ENCODE results near the gene RAD23A. TPM values are rescaled to one million over a fixed set of nuclear protein-coding genes. Genes with fewer than 3 reads are reported as not detected.
A peak's percentile ranks its signal among the peaks of the same experiment; 100 is the strongest.

The RAD23A gene
- 44.3 and 50.3 TPM in 2 replicates for total RNA-seq (2013; cell fraction: nucleolus; rRNA removed)
- total RNA-seq (2014; rRNA removed) = 158 TPM in 2 replicates
- total RNA-seq (2014; rRNA removed; fragmentation: Illumina TruSeq; extraction: Trizol) = 84.3 and 95.4 TPM in 2 replicates
- 133 and 138 TPM in 2 replicates for total RNA-seq (2021)
- polyA plus RNA-seq (2011; ENCODE audit: low read depth) = 41.1 TPM
- polyA plus RNA-seq (2011; rRNA removed) = 23.1 and 37.9 TPM in 2 replicates
- polyA plus RNA-seq (2011; cell fraction: cytosol; rRNA removed) = 103 and 123 TPM in 2 replicates
- polyA plus RNA-seq (2011; cell fraction: nucleus; rRNA removed) = 73.1 and 88.3 TPM in 2 replicates
- polyA plus RNA-seq (2012) = 119 and 125 TPM in 2 replicates
- polyA plus RNA-seq (2014; fragmentation: Illumina TruSeq; extraction: Trizol) = 70.5 and 104 TPM in 2 replicates
- 10 to 100 TPM in 1 of 2 experiments, 1 to 10 TPM in 1; 8.8 to 33.5 TPM for polyA plus RNA-seq (2014; fragmentation: Nextera tagmentation; extraction: Ambion mirVana)
- 135 and 153 TPM in 2 replicates for polyA plus RNA-seq (2014; rRNA removed)
- polyA plus RNA-seq (2016; fragmentation: Nextera tagmentation; extraction: Ambion mirVana) = 100 to 1,000 TPM; 196 to 198 TPM
- polyA minus RNA-seq (2011; rRNA and poly(A)+ RNA removed) = 38.4 and 68.4 TPM in 2 replicates
- polyA minus RNA-seq (2011; cell fraction: cytosol; rRNA and poly(A)+ RNA removed) = 66.6 and 75.7 TPM in 2 replicates
- polyA minus RNA-seq (2011; cell fraction: nucleus; rRNA and poly(A)+ RNA removed) = 13.5 and 29.3 TPM in 2 replicates
- percentile 85 among the genes with signal in this experiment for Bru-seq, nascent RNA
- BruChase-seq, experiment 1, labeled RNA remaining after a 6-hour chase = percentile 96 among the genes with signal in this experiment
- BruChase-seq, experiment 2, labeled RNA remaining after a 2-hour chase = percentile 88 among the genes with signal in this experiment
- long read RNA-seq, experiment 1, transcript RAD23A-203 (9 exons, 1,746 nt) = major isoform, 63 of 141 reads
- long read RNA-seq, experiment 1, transcript RAD23A-201 (9 exons, 1,736 nt) = minor isoform, 51 of 141 reads
- long read RNA-seq, experiment 1, partial matches to known transcripts = 15 of 141 reads
- long read RNA-seq, experiment 1, other reads (novel, unspliced or antisense) = 11 of 141 reads
- long read RNA-seq, experiment 2, transcript RAD23A-201 (9 exons, 1,736 nt) = major isoform, 6 of 19 reads
- long read RNA-seq, experiment 2, partial matches to known transcripts = 4 of 19 reads
- long read RNA-seq, experiment 2, other reads (novel, unspliced or antisense) = 6 of 19 reads

GRCh38 chr19:12945479-12946091, at the start of gene RAD23A:
Gene RAD23A, plus strand, starts transcription at chr19:12945862. Its CDS starts 87 bp downstream, at chr19:12945949.
- peak within 1 kb of the TSS; percentile 95 for H3K9ac ChIP-seq (ENCODE audit: control insufficient read depth, insufficient read depth, low read length)
- no peaks in the 10 kb centered on the region for H4K20me1 ChIP-seq (ENCODE audit: control insufficient read depth, insufficient read depth)
- in situ Hi-C loops (cut with MboI) (no loop called here), intact Hi-C loops (cut with micrococcal nuclease; ENCODE audit: unreplicated experiment) (no loop called here)
- no TSS peak for BruUV-seq (replicated peaks)
- DNase-seq (ENCODE audit: low read depth, low spot score) (peak; percentile 94), FAIRE-seq (peak; percentile 96), ATAC-seq (peak; percentile 87)
- H2AFZ ChIP-seq (ENCODE audit: control insufficient read depth, low read depth, low read length) = no peak within 1 kb of the TSS
- ChIA-PET RAD21 (ENCODE audit: unreplicated experiment) (no interaction called here), POLR2A (interaction anchor here (1.0 to 2.0 kb wide), 3 partner anchors 9 to 10 kb away, joined by 3 to 7 read pairs (median 6); no protein-coding TSS in a partner anchor), CTCF (interaction anchor here (1.3 kb wide), 1 partner anchor 19 kb away, joined by 11 read pairs; no protein-coding TSS in a partner anchor), SMC1A (ENCODE audit: uncharacterized antibody, unreplicated experiment) (interaction anchor here (0.9 kb wide), 1 partner anchor 47 kb away, joined by 4 read pairs; no protein-coding TSS in a partner anchor)
- H3K36me3 ChIP-seq (ENCODE audit: control insufficient read depth in 2 of 2, insufficient read depth in 2 of 2, low read length in 1 of 2) = peaks cover 33% of the 10 kb centered on the region in 2 experiments
- H3K4me2 ChIP-seq (ENCODE audit: control insufficient read depth, insufficient read depth) = peak within 1 kb of the TSS; percentile 93
- H3K27me3 ChIP-seq (replicated peaks in 1 of 2; ENCODE audit: control insufficient read depth in 2 of 2, insufficient read depth in 2 of 2, low read length in 1 of 2) = no peaks in the 10 kb centered on the region
- no peaks in the 10 kb centered on the region for H3K9me3 ChIP-seq (replicated peaks; ENCODE audit: control insufficient read depth, insufficient read depth, low read length)
- H3K4me3 ChIP-seq = peak within 1 kb of the TSS; percentile 82
- H3K79me2 ChIP-seq (ENCODE audit: control insufficient read depth, insufficient read depth, low read length) = peaks cover 53% of the 10 kb centered on the region
- under 1% methylated on average over 50 of the region's 62 CpGs for WGBS (ENCODE audit: insufficient coverage, insufficient replicate concordance, low lambda C conversion rate, missing lambda C conversion rate)
- H3K4me1 ChIP-seq (ENCODE audit: control insufficient read depth, insufficient read depth, low read length) = peaks cover 42% of the 10 kb centered on the region
- H3K27ac ChIP-seq (ENCODE audit: control insufficient read depth, insufficient read depth) = peak within 1 kb of the TSS; percentile 85
- TF ChIP-seq USF2 (IDR thresholded peaks at IDR 0.05; ENCODE audit: borderline replicate concordance, low read depth, low read length) = peak; percentile 96
- TF ChIP-seq DPF2 (IDR thresholded peaks at IDR 0.05) = peak; percentile 65; the same call in 1 of the 2 replicates
- peak; percentile 78 for TF ChIP-seq NR2F1 (conservative IDR thresholded peaks at IDR 0.05)
- peak; percentile 44; the same call in 1 of the 2 replicates for TF ChIP-seq BRCA1 (IDR thresholded peaks at IDR 0.05; ENCODE audit: low read depth, low read length)
- TF ChIP-seq KDM1A (IDR thresholded peaks at IDR 0.05; ENCODE audit: borderline replicate concordance) = no peak
- peak; percentile 98 for TF ChIP-seq POLR2AphosphoS2 (IDR thresholded peaks at IDR 0.05; ENCODE audit: low read depth, low read length)
- no peak for TF ChIP-seq IKZF2 (IDR thresholded peaks at IDR 0.05)
- peak; percentile 94 for TF ChIP-seq NRF1 (conservative IDR thresholded peaks at IDR 0.05; ENCODE audit: low read depth, low read length)
- TF ChIP-seq CBFB (IDR thresholded peaks at IDR 0.05; ENCODE audit: low read depth) = no peak; the same call in 1 of the 2 replicates
- TF ChIP-seq SREBF1 (IDR thresholded peaks at IDR 0.05; ENCODE audit: low read length) = no peak
- TF ChIP-seq EED (IDR thresholded peaks at IDR 0.05; ENCODE audit: low read depth) = no peak; the same call in 1 of the 2 replicates
- TF ChIP-seq ZNF384 (IDR thresholded peaks at IDR 0.05; ENCODE audit: borderline replicate concordance, low read depth, low read length) = no peak
- no peak for TF ChIP-seq KAT2A (conservative IDR thresholded peaks at IDR 0.05; ENCODE audit: control insufficient read depth, low read depth, low read length)
- peak; percentile 72 for TF ChIP-seq RELA (IDR thresholded peaks at IDR 0.05; ENCODE audit: borderline replicate concordance, partially characterized antibody)
- TF ChIP-seq ZNF622 (IDR thresholded peaks at IDR 0.05) = no peak
- TF ChIP-seq SMC3 (IDR thresholded peaks at IDR 0.05; ENCODE audit: borderline replicate concordance, low read length) = no peak
- TF ChIP-seq ATF2 (IDR thresholded peaks at IDR 0.05; ENCODE audit: low read length) = peak; percentile 83
- TF ChIP-seq PAX5 (IDR thresholded peaks at IDR 0.05; ENCODE audit: borderline replicate concordance, low read depth, low read length) = peak; percentile 77; the same call in 1 of the 2 replicates
- no peak for TF ChIP-seq SUZ12 (IDR thresholded peaks at IDR 0.05; ENCODE audit: unreplicated experiment)
- peak; percentile 96 for TF ChIP-seq NR2C1 (IDR thresholded peaks at IDR 0.05)

All from GM12878 (cell line).